Activated CD4-positive, alpha-beta T cell treated with anti-CD3 and anti-CD28 coated beads for 48 hours (primary cell): ENCODE data around the gene IQSEC2.

Source experiments
- DNase-seq: peaks from one replicate; pipeline ENCODE4 v3.0.0-alpha.2; 2020

Gene IQSEC2

DNA sequence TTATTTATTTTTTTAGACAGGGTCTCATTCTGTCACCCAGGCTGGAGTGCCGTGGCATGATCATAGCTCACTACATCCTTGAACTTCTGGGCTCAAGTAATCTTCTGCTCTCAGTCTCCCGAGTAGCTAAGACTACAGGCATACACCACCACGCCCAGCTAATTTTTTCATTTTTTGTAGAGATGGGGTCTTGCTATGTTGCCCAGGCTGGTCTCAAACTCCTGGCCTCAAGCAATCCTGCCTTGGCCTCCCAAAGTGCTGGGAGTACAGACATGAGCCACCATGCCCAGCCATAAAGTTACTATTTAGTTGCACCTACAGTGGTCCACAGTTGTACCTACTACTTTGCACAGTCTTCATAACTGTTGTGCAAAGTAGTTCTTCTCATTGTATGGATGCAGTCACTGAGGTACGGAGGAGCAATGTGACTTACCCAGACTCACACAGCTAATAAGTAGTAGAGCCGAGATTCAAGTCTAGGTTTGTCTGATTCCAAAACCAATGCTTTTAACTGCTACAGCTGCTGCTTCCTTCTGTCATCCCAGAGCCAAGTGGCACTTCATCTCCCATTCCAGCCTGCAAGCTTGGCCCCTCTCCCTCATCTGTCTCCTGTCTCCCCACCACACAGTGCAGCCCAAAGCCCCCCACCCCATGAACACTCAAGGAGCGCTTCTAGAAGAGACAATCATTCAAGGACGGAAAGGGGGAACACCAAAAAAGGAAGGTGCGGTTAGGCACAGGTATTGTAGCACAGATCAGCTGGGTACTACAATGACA lies 24.0 kb upstream of the IQSEC2 start:
- no peak for DNase-seq

DNA sequence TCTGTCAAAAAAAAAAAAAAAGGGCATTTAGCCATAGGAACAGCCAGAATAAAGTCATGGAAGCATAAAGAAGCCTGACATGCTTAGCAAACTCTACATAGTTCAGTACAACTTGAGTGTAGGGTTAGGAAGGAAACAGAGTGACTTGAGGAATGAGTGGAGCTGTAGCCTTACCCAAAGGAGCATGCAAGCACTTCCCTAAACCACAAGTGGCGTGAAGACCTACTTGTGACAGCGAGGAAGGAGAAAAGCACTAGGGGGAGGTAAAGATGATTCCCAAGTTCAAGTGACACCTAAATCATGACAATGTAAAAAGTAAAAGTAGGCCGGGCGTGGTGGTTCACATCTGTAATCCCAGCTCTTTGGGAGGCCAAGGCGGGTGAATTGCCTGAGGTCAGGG lies 21.8 kb upstream of the IQSEC2 start:
- no peak for DNase-seq

DNA sequence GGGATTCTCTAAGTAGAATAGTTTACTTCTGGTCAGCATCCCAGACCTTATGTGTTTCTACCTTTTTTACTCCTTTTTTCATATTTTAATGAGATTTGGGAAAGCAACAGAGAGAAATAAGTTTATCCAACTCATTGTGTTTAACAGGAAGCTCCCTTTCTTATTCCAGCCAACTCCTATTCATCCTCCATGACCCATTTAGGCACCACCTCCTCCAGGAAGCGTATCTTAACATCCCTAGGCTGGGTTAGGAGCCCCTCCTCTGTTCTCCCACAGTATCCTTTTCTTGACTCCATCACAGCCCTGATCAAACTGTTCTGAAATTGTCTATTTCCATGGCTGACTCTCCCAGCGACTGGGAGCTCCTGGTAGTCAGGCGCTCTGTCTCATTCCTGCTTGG lies 18.8 kb upstream of the IQSEC2 start:
- DNase-seq = no peak

DNA sequence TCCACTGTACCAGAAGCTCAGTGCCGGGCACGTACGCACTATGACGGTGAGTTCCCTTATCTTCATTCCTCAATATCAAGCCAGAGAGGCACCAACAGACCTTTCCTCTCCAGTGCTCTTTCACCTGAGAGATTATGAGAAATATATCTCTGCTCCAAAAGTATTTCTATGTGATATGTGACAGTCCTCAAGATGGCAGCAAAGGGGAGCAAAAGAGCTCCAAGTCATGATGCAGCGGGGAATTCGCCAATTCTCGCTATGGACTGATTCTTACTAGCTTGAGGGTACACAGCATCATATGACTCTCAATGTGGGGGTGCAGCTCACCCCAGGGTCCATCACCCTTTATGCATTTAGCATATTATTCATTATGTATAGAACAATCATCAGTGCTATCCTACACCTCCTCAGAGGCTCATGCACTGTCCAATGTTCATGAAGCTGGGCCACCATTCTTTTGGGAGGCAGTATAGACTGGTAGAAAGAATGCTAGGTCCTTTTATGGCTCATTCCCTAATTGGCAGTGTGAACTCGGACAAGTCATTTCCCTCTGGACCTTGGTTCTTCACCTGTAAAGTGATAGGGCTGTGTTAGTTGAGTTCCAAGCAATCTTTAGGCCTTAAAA lies 12.8 kb upstream of the IQSEC2 start:
- no peak for DNase-seq

DNA sequence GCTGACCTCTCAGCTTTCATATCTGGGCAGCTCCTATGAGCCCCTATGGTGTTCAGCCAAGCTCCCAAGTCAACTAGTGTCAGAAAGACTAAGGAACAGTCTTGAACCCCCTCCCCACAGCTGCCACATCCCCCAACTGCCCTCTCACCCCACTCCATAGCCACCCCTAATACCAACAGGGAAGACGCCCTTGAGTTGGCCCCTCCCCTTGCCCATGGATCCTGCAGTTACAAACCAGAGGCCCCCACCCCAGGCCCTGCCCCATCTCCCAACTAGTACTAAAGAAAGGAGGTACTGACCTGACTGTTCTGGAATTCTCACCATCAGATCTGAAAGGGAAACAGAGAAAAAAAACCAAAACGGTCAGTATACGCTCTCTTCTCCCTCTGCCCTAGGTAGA lies 10.2 kb upstream of the IQSEC2 start:
- no peak for DNase-seq

DNA sequence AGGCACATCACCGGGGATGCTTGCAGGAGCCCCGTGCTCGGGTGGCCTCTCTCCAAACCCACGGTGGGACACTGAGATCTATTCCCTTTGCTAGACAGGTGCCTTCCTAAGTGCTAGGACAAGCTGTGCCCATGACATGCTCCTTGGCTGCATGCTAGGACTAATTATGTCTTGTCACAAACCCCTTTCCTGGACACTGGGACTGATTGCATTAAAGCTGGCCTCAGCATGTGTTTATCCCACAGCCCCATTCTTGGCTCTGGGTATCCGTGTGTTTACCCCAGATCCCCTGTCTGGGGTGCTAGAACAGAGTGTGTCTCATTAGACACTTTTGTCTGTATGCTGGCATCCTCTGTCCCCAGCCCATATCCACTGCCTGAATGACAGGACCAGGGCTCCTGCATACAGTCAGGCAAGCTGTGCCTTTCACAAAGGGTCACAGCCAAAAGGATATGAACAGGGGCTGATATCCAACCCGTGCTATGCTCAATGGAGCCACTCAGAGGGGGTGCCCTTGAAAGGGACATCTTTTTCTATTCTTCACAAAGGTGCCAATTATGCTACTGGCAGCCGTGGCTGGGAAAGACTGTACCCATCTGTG lies 9.2 kb upstream of the IQSEC2 start:
- no peak for DNase-seq

DNA sequence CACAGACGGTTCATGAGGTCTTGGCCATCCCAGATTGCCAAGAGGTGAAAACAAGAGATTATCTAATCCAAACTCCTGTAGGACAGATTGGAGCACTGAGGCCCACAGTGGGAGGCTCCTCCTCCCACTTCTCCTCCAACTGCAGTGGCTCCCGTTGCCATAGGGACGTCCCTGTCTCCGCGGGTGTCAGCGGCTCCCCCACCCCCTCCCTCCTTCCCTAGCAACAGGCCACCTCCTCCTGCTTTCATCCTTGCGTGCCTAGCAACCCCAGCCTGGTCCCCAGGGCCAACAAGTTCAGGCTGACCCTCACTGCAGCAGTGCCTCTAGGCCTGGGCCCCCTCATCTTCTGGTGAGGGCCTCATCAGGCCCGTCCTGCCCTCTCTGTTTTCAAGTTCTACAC lies 6.8 kb upstream of the IQSEC2 start:
- DNase-seq = peak; percentile 16

DNA sequence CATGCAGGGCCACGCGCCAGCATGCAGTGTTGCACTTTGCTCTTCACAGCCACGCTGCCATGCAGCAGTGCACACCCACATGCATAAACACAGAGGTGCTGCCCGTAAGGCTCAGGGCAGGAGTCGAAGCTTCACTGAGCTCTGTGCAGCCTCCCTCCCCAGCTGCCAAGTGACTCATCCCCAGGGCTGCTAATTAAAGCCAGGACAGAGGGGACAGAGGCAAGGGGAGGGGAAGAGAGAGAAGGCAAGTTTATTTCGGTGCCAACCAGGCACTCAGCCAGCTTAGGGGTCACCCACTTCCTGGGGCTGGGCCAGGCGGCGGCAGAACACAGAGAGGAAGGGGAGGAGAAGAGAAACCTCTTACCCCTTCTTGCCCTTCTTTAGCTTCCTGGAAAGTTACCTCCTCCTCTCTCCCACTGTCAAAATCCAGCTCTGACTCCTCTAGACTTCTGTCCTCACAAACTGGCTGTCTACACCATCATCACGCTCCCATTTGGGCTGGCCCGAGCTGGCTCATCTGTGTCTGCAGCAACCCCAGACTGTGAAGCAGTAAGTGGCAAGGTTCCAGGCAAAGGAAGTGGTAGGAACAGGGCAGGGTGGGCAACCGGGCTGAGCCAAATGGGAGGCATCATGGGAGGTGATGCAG lies 6.2 kb upstream of the IQSEC2 start:
- peak; percentile 22 for DNase-seq

DNA sequence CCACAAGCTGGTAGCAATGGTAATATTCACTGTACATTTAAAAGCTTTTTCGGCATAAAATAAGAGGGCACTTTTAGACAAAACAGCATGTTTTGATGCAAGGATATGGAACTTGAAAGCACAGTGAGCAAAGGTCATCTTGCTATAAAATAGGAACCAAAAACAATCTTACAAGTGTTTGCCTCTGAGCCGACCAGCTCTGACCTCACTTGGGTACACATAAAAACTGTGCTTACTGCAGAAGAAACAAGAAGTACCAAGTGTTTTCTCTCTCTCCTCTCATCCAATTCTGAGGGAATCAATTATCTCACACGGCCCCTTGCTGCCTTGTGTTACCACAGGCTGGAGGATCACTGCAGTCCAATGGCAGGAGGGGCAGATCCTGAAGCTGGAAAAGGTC lies 4.8 kb upstream of the IQSEC2 start:
- DNase-seq = no peak

DNA sequence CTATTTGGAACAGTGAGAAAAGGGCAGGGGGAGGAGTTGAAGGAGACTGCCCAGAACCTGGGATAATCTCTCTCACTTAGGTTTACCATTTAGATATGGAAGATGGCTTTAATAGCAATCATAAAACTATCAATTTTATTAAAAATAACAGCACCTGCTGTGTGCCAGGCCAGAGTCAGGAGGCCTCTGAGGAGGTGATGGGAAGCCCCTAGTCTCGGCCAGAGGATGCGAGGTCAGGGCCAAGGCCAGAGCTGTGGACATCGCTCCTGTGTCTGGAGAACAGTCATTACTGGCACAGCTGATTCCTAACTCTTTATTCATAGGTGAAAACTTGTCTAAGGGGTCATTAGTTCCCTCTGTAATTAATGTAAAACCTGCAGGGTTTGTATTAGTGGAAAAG lies 4.2 kb upstream of the IQSEC2 start:
- no peak for DNase-seq

DNA sequence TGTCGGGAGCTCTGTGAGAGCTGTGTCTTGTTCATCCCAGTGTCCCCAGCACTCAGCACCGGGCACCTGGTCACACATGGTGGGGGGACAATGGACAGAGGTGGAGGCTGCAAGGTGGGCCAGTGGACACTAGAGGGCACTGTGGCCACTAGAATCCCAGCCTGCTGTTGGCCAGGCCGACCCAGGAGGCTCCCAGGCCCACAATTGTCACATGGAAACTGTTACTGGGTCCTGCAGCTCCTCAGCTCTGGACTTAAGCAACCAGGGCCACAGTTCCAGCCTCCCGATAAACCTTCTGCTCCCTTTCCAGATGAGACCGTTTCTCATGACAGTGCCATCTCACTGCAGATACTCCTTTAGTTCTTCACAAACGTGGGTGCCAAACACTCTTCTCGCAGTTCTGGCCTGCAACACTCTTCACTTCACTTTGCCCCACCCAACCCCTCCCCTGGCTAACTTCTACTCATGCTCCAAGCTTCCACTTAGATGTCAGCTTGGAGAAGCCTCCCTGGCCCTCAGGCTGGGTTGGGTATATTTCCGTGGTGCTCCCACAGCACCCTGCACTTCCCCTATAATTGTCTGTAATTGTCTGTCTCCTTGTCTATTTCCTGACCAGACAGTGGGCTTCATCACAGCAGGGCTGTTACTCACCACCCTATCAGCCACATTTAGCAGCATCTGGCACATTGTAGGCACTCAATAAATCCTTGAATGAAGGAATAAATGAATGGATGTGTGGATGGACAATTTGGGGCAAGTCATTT lies 3.5 kb upstream of the IQSEC2 start:
- DNase-seq = peak; percentile 62

DNA sequence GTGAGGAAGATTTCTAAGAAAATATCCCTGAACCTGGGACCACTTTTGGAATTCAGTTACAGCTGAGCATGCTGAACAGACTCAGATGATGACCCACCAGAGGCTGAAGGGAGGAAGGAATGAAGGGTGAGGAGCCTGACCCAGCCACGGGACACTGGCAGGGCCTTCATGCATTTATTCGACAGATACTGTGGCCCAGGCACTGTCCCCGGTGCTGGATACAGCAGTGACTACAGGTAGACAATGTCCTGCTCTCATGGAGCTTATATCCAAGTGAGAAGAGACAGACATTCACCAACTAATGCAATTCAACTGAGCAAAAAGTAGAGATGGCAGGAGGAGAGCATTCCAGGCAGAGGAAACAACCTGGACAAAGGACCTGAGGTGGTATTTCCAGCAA lies 2.2 kb upstream of the IQSEC2 start:
- DNase-seq = no peak

DNA sequence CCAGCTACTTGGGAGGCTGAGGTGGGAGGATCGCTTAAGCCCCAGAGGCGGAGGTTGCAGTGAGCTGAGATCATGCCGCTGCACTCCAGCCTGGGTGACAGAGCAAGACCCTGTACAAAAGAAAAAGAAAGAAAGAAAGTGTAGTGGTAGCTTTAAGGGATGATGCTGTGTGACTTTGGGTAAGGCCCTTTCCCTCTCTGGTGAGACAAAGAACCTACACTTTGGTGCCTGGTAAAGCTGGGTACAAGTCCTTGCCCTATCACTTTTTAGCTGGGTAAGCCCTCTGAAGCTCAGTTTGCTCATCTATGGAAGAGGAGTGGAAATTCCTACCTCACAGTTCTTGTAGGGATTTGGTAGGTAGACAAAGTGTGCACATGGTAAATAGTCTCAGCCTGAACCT lies 1.7 kb upstream of the IQSEC2 start:
- no peak for DNase-seq

DNA sequence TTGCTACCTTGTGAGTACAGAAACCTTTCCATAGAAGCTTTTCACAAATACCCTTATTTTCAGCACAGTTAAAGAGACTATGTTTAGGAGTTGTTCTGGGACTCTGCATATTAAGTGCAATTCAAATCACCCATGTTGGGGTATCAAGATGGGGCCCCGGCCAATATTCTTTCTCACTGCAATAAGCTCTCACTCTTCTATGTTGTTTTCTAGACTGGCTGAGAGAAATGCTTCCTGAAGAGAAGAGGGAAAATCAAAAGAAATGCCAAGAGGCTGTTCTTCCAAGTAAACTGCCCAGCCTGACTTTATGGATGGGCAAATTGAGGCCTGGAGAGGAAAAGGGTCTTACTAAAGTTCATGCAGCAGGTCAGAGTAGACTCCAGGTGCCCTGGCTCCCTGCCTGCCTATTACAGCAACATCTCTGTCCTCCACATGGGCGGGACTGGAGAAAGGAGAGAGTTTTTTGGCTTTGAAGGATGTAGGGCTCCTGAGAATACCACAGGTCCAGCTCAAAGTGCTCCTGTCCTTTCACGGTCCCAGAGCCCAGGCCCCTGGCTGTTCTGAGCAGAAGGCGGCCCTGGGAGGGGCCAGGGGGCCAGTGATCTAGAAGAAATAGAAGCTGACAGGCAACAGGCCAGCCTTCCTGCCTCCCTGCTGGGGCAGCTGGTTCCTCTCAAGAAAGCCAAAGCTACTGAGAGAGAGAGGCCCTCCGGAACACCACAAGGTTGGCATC lies 745 bp upstream of the IQSEC2 start:
- no peak for DNase-seq

DNA sequence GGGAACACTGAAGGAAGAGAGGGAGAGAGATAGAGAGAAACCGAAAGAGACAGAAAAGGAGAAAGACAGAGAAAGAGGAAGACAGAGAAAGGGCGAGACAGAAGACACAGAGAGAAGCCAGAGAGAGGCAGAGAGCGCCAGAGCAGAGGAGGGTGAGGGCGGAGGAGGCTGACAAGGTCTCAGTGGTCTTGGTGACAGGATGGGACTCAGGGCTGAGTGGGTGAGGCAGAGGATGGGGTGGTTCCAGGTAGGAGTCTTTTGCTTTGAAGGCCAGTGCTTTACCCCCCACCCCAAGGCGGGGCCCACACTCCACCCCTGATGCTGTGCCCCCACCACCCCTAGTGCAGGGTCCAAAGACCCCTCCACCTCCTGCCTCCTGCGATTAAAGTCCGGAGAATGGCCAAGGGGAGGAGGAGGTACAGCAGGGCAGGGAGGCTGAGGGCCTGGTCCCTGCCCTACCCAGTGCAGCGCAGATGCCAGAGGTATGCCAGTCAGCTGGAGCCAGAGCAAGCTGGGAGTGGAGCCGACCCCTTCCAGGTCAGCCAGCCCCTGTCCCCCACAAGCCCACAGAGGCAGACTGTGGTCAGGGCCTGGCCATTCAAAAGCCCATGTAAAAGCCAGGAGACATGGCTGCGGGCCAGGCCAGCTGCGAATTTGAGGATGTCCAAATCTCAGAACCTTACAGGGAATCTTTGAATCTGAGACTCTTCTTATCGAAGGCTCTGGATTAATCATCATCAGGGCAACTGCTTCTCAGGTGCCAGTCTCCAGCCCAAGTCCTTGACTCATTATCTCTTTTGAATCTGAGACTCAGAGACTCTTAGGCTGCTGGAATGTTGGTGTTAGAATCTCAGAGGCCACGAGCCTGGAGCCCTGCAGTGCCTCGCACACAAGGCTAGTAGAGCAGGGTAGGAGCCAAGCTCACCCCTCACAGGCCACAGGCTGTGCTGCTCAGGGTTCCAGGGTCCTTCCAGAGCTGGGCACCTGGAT lies 758 bp downstream of the IQSEC2 start:
- DNase-seq = no peak

DNA sequence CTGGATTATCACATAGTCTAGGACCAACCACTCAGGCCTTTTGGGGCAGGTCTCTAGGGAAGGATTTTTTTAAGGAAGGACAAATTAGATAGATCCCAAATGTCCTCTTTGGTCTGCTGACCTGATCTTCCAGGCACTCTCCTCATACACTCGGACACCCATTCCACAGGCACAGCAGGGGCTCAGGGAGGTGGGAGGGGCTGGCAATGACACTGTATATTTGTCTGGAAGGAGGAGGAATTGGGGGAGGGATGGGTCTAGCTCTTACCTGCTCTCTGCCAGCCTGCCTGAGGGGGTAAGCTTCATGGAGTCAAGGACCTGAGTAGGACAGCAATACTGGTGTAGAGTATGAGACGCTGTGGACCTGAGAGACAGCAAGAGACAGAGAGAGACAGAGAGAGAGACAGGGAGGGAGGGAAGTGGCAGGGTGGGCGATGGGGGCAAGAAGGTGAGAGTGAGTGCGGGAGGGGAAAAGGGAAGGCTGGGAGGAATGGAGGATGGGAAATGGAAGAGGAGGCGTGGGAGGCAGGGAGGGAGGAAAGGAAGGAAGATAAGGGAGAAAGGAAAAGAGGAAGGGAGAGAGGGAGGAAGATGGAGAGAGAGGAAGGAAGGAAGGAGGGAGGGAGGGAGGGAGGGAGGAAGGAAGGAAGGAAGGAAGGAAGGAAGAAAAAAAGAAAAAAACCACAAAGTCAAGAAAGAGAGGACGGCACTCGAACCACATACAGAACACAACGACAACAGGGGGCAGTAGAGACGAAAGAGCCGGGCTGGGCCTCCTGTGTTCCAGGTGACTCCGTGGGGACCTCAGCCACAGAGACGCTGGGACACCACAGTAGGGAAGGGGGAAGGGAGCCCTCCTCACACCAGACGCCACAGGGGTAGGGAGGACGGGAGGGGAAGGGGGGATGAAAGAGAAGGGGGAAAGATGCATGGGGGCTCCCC lies 1.8 kb downstream of the IQSEC2 start:
- DNase-seq = peak; percentile 42

DNA sequence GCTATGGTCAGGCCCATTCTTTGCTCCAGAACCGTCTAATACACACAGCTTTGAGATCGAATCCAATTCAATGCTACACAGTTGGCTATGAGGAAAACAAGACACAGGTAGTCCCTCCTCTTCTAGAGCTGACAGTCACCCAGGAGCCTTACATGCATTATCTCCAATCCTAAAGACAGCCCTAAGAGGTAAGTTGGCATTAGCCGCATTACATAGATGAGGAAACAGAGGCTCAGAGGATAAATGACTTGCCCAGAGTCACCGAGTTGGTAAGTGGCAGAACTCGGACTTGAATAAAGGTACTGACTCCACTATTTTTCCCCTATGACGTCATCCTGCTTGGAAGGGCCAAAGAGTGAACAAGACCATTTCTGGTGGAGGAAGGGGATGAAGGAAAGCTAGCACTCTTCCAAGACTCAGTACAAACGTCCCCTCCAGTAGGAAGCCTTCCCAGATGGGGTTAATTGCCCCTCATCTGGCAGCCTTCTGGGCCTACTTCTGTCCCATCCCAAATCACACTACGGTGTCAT lies 8.5 kb downstream of the IQSEC2 start:
- DNase-seq = no peak

DNA sequence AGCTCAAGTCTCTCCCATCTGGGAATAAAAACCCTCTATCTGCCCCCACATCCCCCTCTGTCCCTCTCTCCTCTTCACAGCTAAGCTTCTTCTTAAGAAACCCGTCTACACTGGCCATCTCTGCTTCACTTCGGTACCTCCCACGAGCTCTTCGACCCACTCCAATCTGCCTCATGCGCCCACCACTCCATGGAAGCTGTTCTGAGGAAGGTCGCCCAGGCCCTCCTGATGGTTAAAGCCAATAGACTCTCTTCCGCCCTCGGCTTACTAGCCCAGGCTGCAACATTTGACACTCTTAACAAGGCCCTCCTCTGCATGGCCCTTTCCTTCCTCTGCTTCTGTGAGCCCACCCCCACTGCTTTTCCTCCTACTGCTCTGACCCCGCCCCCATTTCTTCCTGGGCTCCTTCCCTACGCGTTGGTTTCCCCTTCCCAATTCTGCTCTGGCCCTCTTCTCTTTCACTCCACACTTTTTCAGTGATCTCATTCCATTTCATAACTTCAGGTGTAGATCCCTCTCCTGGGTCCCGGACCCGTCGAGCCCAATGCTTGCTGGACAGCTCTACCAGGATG lies 11.8 kb downstream of the IQSEC2 start:
- DNase-seq = no peak

DNA sequence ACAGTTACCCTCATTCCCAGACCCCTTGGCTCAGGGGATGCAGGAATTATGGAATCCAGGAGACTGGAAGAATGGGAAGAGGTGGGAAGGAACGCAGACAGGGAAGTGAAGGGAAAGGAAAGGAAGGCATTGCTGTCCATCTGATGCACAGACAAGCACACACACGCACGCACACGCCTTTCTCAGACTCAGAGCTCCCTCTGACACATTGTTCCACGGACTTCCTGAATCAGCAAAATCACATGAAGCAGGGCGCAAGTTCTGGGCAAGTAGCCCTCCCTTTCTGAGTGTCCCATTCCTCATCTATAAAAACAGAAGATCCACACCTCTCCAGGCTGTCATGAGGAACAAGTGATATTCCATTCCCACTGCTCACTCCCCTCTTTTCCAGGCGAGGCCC lies 13.2 kb downstream of the IQSEC2 start:
- no peak for DNase-seq
